ENCODE results near the gene THAP11.

- no peak for TF ChIP-seq CTCF (IDR thresholded peaks at IDR 0.05)
- TF ChIP-seq POLR2A (IDR thresholded peaks at IDR 0.05) = no peak
These were observed 15.6 kb downstream of the THAP11 start for GRCh38 chr16:67857547-67858233.
